HG03175 (cell line): ENCODE results near the gene ASMTL.
"Not testable (repeated sequence)": the region's sequence is repeated elsewhere in the genome, so short reads cannot be mapped to it uniquely, and the experiment has no call there.

Source experiments
- ATAC-seq: cut with Tn5 transposase; IDR thresholded peaks from one replicate; pipeline ENCODE4 v1.9.1; 2021; ENCODE audit warnings: mild to moderate bottlenecking, moderate library complexity; ENCODE audit not compliant: unreplicated experiment

ASMTL gene

GRCh38 chrX:1462596-1463251 is 10.0 kb upstream of the ASMTL start:
- no peak for ATAC-seq

- no peak for ATAC-seq
Measured at GRCh38 chrX:1462110-1462509, 9.4 kb upstream of the ASMTL start.

GRCh38 chrX:1455948-1456280 is 3.2 kb upstream of the ASMTL start:
- no peak for ATAC-seq

GRCh38 chrX:1453951-1454785 is 1.5 kb upstream of the ASMTL start:
- ATAC-seq: peak; percentile 48

GRCh38 chrX:1453395-1453783 is 680 bp upstream of the ASMTL start:
- ATAC-seq: peak; percentile 3

- ATAC-seq: no peak
Measured at GRCh38 chrX:1451661-1452515, 821 bp downstream of the ASMTL start.

GRCh38 chrX:1451251-1451660 is 1.5 kb downstream of the ASMTL start:
- no peak for ATAC-seq

GRCh38 chrX:1450361-1451161 is 2.1 kb downstream of the ASMTL start:
- no peak for ATAC-seq

- ATAC-seq: no peak
Measured at GRCh38 chrX:1449823-1450149, 2.9 kb downstream of the ASMTL start.

GRCh38 chrX:1449036-1449822 is 3.5 kb downstream of the ASMTL start:
- no peak for ATAC-seq

- not testable (repeated sequence) for ATAC-seq
Measured at GRCh38 chrX:1448573-1449001, 4.1 kb downstream of the ASMTL start.

- not testable (repeated sequence) for ATAC-seq
Measured at GRCh38 chrX:1447969-1448572, 4.6 kb downstream of the ASMTL start.

- peak; percentile 61 for ATAC-seq
Measured at GRCh38 chrX:1446984-1447968, 5.4 kb downstream of the ASMTL start.

GRCh38 chrX:1444561-1445500 is 7.9 kb downstream of the ASMTL start:
- ATAC-seq: no peak

GRCh38 chrX:1443496-1444075 is 9.1 kb downstream of the ASMTL start:
- no peak for ATAC-seq

GRCh38 chrX:1442724-1443367 is 9.9 kb downstream of the ASMTL start:
- ATAC-seq: no peak
